ENCODE measurements around the gene HECTD4.

HECTD4 gene

GRCh38 chr12:112179341-112179740 is 202.9 kb downstream of the HECTD4 start:
- ChIA-PET CTCF (no interaction called here), POLR2A (no interaction called here)
- TF ChIP-seq CTCF (IDR thresholded peaks at IDR 0.05; ENCODE audit: control extremely low read depth, extremely low read depth, low read depth, missing control alignments), result no peak
- DNase-seq (ENCODE audit: extremely low spot score), result no peak

GRCh38 chr12:112178796-112179195 is 203.4 kb downstream of the HECTD4 start:
- CTCF ChIA-PET, result no interaction called here
- TF ChIP-seq CTCF (IDR thresholded peaks at IDR 0.05; ENCODE audit: control extremely low read depth, extremely low read depth, low read depth, missing control alignments), result no peak
- DNase-seq (ENCODE audit: extremely low spot score), result no peak
- POLR2A ChIA-PET, result no interaction called here

- CTCF ChIA-PET, result no interaction called here
- TF ChIP-seq CTCF (IDR thresholded peaks at IDR 0.05; ENCODE audit: control extremely low read depth, extremely low read depth, low read depth, missing control alignments), result no peak
- POLR2A ChIA-PET, result no interaction called here
- DNase-seq (ENCODE audit: extremely low spot score), result no peak
Observed at GRCh38 chr12:112176321-112177010, 205.8 kb downstream of the HECTD4 start.

GRCh38 chr12:112175361-112176155 is 206.7 kb downstream of the HECTD4 start:
- POLR2A ChIA-PET, result no interaction called here
- no peak for TF ChIP-seq CTCF (IDR thresholded peaks at IDR 0.05; ENCODE audit: control extremely low read depth, extremely low read depth, low read depth, missing control alignments)
- CTCF ChIA-PET, result interaction anchor here (0.9 to 1.5 kb wide), 2 partner anchors 22 to 24 kb away, joined by 3 read pairs; no protein-coding TSS in a partner anchor
- DNase-seq (ENCODE audit: extremely low spot score), result no peak

- no peak for DNase-seq (ENCODE audit: extremely low spot score)
- ChIA-PET POLR2A (no interaction called here), CTCF (interaction anchor here (1.1 to 1.5 kb wide), 3 partner anchors 20 to 27 kb away, joined by 4 to 6 read pairs (median 5); no protein-coding TSS in a partner anchor)
- TF ChIP-seq CTCF (IDR thresholded peaks at IDR 0.05; ENCODE audit: control extremely low read depth, extremely low read depth, low read depth, missing control alignments), result no peak
Observed at GRCh38 chr12:112172556-112173324, 209.5 kb downstream of the HECTD4 start.

- ChIA-PET CTCF (interaction anchor here (0.7 kb wide), 1 partner anchor 18 kb away, joined by 3 read pairs; no protein-coding TSS in a partner anchor), POLR2A (no interaction called here)
- no peak for DNase-seq (ENCODE audit: extremely low spot score)
- no peak for TF ChIP-seq CTCF (IDR thresholded peaks at IDR 0.05; ENCODE audit: control extremely low read depth, extremely low read depth, low read depth, missing control alignments)
Observed at GRCh38 chr12:112170971-112171596, 211.1 kb downstream of the HECTD4 start.
